Hepatocyte (in vitro differentiated cells): ENCODE data around the gene DHODH. TPM values are rescaled to one million over a fixed set of nuclear protein-coding genes. Genes with fewer than 3 reads are reported as not detected.

Experiments used
- DNase-seq: peaks from one replicate; pipeline ENCODE4 v3.0.0-alpha.2; 2016; ENCODE audit warnings: low spot score
- H2AFZ ChIP-seq: fragments of 200-600 bp; sonication (generic); 2 replicates; pipeline ENCODE4 v1.6.0; 2016; ENCODE audit warnings: antibody characterized with exemption, mild to moderate bottlenecking
- H3K27ac ChIP-seq: fragments of 200-600 bp; sonication (generic); 2 replicates; pipeline ENCODE4 v1.5.1; 2016; ENCODE audit warnings: mild to moderate bottlenecking
- H3K27me3 ChIP-seq: fragments of 200-600 bp; sonication (generic); 2 replicates; pipeline ENCODE4 v1.6.1; 2016
- H3K36me3 ChIP-seq: fragments of 200-600 bp; sonication (generic); replicated peaks from 2 replicates; pipeline ENCODE4 v1.5.1; 2016; ENCODE audit warnings: low read depth; ENCODE audit not compliant: insufficient read depth
- H3K4me1 ChIP-seq: fragments of 200-600 bp; sonication (generic); 2 replicates; pipeline ENCODE4 v1.5.1; 2016; ENCODE audit warnings: mild to moderate bottlenecking, moderate library complexity; ENCODE audit not compliant: insufficient read depth
- H3K4me2 ChIP-seq: fragments of 200-600 bp; sonication (generic); 2 replicates; pipeline ENCODE4 v1.6.0; 2016
- H3K4me3 ChIP-seq: fragments of 200-600 bp; sonication (generic); 2 replicates; pipeline ENCODE4 v1.5.1; 2016; ENCODE audit warnings: mild to moderate bottlenecking
- H3K79me2 ChIP-seq: fragments of 200-600 bp; sonication (generic); 2 replicates; pipeline ENCODE4 v1.6.0; 2017; ENCODE audit warnings: mild to moderate bottlenecking
- H3K9me2 ChIP-seq: fragments of 200-600 bp; sonication (generic); replicated peaks from 2 replicates; pipeline ENCODE4 v1.6.0; 2017; ENCODE audit warnings: mild to moderate bottlenecking; ENCODE audit not compliant: insufficient read depth
- H3K9me3 ChIP-seq: fragments of 200-600 bp; sonication (generic); 2 replicates; pipeline ENCODE4 v1.5.1; 2016; ENCODE audit warnings: low read depth, mild to moderate bottlenecking
- H4K20me1 ChIP-seq: fragments of 200-600 bp; sonication (generic); 2 replicates; pipeline ENCODE4 v1.6.0; 2016; ENCODE audit warnings: mild to moderate bottlenecking; ENCODE audit not compliant: insufficient read depth, poor library complexity, severe bottlenecking
- CTCF ChIP-seq: fragments of 200-600 bp; sonication (generic); IDR thresholded peaks from 2 replicates; pipeline ENCODE4 v1.5.1; 2016; ENCODE audit warnings: antibody characterized with exemption, mild to moderate bottlenecking; ENCODE audit not compliant: poor library complexity
- EZH2 ChIP-seq: fragments of 200-600 bp; sonication (generic); IDR thresholded peaks from 2 replicates; pipeline ENCODE4 v1.6.1; 2016; ENCODE audit warnings: antibody characterized with exemption, mild to moderate bottlenecking, borderline replicate concordance
- EZH2phosphoT487 ChIP-seq: fragments of 200-600 bp; sonication (generic); IDR thresholded peaks from one replicate; pipeline ENCODE4 v1.6.1; 2018; ENCODE audit warnings: antibody characterized with exemption, mild to moderate bottlenecking, low read depth, moderate library complexity; ENCODE audit not compliant: unreplicated experiment, severe bottlenecking
- WGBS: methylation state at CpG from one replicate; pipeline ENCODE4 v1.1.6; 2016; ENCODE audit warnings: low lambda C conversion rate; ENCODE audit errors: missing lambda C conversion rate; 5-methylcytosine and 5-hydroxymethylcytosine counted together
- polyA plus RNA-seq: library from polyadenylated mRNA; unstranded; fragments of >200 nt; fragmentation: Nextera tagmentation; extraction: Ambion mirVana; gene quantifications from 2 replicates; pipeline ENCODE4 v1.2.1, GENCODE V29; 2016
- total RNA-seq: library from RNA; depleted of rRNA; stranded (reverse); fragments of >200 nt; gene quantifications from 2 replicates; pipeline ENCODE4 v1.2.3, GENCODE V29; 2014

The DHODH gene
- total and polyA plus RNA-seq, 2 experiments from 2014 or later, result 5.6 to 6.6 TPM

- Histone ChIP-seq H3K79me2 (no peaks in the 10 kb centered on the region), H3K9me2 (no peaks in the 10 kb centered on the region), H3K36me3 (no peaks in the 10 kb centered on the region), H3K4me3 (no peak overlapping the region), H3K4me2 (no peak overlapping the region), H3K9me3 (no peaks in the 10 kb centered on the region), H4K20me1 (no peaks in the 10 kb centered on the region), H3K4me1 (peaks cover 8% of the 10 kb centered on the region), H2AFZ (no peak overlapping the region), H3K27ac (no peak overlapping the region), H3K27me3 (no peaks in the 10 kb centered on the region)
- 91% methylated on average over 9 of the region's 9 CpGs for WGBS
- no peak for TF ChIP-seq EZH2phosphoT487
- TF ChIP-seq CTCF, result no peak
- no peak for TF ChIP-seq EZH2
- no peak for DNase-seq
Observed at GRCh38 chr16:72012607-72013006, 4.1 kb downstream of the DHODH start.

GRCh38 chr16:72013389-72013788 is 4.8 kb downstream of the DHODH start:
- Histone ChIP-seq H3K9me3 (no peaks in the 10 kb centered on the region), H3K36me3 (no peaks in the 10 kb centered on the region), H3K9me2 (no peaks in the 10 kb centered on the region), H3K27me3 (no peaks in the 10 kb centered on the region), H4K20me1 (no peaks in the 10 kb centered on the region), H3K4me2 (no peak overlapping the region), H3K4me3 (no peak overlapping the region), H3K4me1 (peaks cover 8% of the 10 kb centered on the region), H3K79me2 (no peaks in the 10 kb centered on the region), H3K27ac (no peak overlapping the region), H2AFZ (no peak overlapping the region)
- WGBS, result 50% methylated on average over 5 of the region's 5 CpGs
- TF ChIP-seq CTCF, result no peak
- TF ChIP-seq EZH2phosphoT487, result no peak
- TF ChIP-seq EZH2, result no peak
- DNase-seq, result peak; percentile 29

- Histone ChIP-seq H3K27ac (peak overlapping the region; percentile 58), H3K4me1 (peaks cover 8% of the 10 kb centered on the region), H3K9me3 (no peaks in the 10 kb centered on the region), H2AFZ (no peak overlapping the region), H3K4me2 (no peak overlapping the region), H3K27me3 (no peaks in the 10 kb centered on the region), H3K36me3 (no peaks in the 10 kb centered on the region), H3K79me2 (no peaks in the 10 kb centered on the region), H3K4me3 (no peak overlapping the region), H3K9me2 (no peaks in the 10 kb centered on the region), H4K20me1 (no peaks in the 10 kb centered on the region)
- 62% methylated on average over 15 of the region's 15 CpGs for WGBS
- DNase-seq, result no peak
- TF ChIP-seq CTCF, result no peak
- TF ChIP-seq EZH2, result no peak
- TF ChIP-seq EZH2phosphoT487, result no peak
Observed at GRCh38 chr16:72013888-72014581, 5.5 kb downstream of the DHODH start.
